NCI-H1105 (cell line): ENCODE results near the gene ALDOA.

ENCODE experiments used
- DNase-seq: peaks from one replicate; lab custom pipeline; 2025; lab: John Stamatoyannopoulos, UW

ALDOA gene

DNA sequence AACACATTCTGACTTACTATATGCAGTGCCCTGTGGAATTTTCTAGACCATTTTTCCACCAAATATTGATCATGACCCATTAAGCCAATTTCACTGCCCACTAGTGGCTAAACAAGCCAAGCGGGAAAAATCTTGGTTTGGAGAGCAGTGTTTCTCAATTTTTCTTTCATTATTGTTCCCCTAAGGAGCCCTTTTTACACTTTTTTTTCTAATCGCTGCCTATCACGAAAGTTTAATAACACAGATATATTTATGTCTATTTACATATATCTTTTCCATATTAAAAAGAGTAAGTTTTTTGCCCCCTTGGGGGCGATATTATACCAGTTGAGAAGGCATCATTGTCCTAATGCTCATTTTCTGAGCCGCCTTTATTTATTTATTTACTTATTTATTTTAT is 23.7 kb upstream of the ALDOA start:
- DNase-seq = no peak

DNA sequence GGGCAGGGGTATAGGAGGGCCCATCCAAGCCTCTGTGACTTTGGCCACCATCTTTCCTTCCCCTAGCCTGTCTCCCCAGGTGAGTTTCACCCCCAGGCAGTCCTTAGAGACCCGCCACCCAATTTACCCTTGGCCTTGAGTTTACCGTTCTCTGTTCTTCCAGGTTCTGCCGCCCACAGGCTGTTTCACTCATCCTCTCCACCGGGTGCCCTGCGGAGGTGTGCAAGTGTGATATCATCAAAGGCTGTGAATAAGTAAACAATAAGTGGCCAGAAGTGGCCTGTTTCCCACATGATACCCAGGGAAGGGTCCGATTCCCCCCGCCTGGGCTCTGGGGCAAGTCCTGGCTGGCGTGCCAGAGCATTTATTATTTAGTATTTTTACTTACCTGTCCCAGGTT is 19.4 kb upstream of the ALDOA start:
- no peak for DNase-seq

DNA sequence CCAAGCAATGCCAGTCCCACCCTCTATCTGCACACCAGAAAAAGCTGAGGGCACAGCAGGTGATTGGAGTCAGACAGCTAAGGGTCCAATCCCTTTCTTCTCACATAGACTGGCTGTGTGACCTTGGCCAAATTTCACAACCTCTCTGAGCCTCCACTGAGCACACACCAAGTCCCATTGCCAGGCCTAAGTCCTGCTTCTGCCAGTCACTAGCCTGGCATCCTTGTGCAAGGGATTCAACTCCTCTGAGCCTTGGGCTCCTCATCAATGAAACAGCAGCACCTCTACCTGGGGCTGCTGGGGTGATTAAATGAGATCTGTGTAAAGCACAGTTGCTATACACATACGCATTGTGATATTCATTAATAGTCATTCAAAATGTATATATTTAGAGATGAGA is 19.0 kb upstream of the ALDOA start:
- DNase-seq = no peak

DNA sequence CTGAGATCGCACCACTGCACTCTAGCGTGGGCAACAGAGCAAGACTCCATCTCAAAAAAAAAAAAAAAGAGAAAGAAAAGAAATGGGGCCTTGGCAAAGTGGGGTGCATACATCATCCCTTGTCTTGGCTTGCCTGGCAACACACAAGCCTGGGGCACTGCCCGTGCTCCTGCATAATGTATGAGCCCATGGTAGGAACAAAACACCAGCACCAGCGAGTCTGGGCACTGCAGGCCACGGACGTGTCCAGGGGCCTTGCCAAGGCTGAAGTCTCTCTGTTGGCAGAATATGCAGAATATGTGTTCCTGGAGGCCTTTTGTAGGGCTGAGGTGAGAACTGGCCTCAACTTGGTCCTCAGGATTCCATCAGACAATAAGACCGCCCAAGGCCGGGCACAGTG is 15.7 kb upstream of the ALDOA start:
- no peak for DNase-seq

DNA sequence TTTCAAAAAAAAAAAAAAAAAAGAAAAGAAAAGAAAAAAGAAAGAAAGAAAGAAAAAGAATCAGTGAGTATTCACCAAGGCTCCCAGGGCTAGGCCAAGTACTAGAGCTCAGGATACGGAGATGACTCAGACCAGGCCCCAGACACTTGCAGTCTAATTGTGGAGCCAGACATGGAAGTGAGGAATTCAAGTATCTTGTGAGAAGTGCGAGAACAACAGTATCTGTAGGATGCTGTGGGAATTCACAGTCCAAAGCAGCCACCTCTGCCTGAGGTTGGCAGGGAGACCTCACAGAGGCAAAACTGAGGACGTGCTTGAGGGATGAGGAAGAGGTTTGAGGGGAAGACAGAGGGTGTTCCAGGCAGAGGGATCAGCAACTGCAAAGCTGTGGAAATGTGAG is 14.0 kb upstream of the ALDOA start:
- no peak for DNase-seq

DNA sequence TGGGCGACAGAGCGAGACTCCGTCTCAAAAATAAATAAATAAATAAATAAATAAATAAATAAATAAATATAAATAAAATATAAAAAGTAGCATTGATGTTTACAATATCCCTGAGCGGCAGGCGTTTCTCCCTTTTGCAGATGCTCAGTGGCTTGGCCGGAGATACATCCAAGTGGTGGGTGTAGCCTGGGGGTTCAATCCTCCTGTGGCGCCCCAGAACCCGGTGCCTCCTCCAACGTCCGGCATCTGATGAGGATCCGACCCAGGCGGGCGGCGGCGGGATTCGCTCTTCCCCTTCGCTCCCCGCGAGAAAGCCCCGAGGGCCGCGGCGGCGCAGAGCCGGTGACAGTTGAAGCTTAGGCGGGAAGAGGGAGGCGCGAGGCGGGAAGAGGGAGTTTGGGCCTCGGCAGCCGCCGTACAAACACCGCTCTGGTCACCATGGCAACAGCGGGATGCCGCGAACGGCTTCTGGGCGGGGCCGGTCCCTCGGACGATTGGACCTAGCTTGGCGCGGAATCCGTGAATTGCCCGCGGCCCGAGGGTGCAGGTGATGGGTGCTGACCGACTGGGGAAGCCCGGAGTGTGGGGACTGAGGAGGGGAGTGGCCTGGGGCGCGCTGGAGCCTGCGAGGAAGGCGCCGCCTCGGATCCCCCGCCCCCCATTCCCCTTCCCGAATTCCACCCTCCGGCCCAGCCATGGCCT is 12.7 kb upstream of the ALDOA start:
- DNase-seq = peak; percentile 93

DNA sequence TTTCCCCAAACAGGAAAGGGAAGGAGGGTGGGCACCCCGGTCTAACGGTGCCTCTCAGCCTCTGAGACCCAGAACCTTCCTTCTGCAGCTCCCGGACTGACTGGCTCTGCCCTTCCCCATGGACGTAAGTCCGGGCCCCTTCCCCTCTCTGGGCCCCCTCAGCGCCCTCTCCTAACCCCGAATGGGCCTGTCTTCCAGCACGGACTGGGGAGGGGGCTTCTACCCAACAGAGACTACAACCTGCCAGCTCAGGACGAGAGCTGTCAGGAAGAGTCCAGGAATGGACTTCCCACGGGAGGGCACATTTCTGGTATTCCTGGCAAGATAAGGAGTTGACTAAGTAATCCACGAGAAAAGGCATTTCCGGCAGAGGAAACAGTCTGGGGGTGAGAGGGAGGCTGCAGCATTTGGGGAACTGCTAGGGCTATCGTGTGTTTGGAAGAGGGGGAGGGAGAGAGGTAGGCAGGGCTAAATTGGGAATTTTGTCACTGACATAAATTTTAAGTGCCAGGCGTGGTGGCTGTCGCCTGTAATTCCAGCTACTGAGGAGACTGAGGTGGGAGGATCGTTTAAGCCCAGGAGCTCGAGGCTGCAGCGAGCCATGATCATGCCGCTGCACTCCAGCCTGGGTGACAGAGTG is 12.1 kb upstream of the ALDOA start:
- no peak for DNase-seq

DNA sequence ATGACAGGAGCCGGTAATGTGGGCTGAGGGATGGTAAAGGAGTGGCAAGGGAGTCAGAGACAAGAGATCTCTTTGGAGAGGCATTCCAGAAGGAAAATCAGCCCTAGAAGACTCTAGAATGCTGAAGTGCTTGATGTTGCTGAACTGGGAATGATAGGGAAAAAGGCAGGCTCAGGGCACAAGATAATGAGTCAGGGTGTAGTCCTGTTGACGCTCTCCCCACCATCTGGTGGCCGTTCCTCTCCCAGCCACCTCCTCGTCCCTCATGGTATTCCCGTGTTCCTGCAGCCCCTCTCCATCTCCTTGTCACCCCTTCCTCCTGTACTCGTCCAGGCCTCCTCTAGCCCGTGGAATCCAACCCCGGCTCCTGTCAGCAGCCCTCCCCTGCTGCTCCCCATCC is 11.1 kb upstream of the ALDOA start:
- no peak for DNase-seq

DNA sequence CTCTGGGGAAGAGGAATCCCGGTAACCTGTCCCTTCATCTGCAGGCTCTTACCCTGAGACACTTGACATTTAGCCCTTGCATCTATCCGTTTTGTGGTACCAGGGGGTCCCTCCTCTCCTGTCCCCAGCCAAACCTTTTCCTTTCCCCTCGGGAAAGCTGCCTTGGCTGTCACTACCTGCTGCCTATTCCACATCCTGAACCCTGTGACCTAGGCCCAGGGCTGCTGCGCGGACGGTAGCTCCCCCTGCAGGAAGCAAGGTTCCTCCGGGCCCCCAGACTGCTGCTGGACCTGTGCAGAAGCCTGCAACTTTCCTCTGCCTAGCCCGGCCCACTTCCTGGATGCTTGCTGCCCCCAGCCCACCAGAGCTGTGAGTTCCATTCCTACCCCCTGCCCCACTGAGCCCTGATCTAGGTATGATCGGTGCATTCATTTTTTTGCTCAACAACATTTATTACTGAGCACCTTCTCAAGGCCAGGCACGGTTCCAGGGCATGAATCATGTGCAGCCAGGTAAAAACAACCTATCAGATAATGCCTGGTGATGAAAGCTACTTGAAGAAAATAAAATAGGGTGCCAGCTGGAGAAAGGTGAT is 10.5 kb upstream of the ALDOA start:
- no peak for DNase-seq

DNA sequence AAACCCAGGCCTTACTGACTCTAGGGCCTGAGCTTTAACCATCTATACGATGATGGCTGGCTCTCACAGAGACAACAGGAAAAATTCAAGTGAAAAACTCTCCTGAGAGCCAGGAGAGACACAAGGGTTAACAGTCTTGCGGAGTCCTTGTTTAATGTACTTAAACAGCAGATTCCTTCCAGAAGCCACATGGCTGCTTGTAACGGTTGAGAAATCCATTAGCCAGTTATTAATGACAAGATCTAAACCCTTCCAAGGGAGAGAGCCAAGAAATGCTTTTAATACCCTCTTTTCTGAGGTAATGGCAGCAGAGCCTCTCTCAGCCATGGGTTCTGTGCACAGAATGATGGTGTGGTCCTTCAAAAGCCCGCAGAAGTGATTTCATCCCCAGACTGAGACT is 5.2 kb upstream of the ALDOA start:
- DNase-seq = no peak

DNA sequence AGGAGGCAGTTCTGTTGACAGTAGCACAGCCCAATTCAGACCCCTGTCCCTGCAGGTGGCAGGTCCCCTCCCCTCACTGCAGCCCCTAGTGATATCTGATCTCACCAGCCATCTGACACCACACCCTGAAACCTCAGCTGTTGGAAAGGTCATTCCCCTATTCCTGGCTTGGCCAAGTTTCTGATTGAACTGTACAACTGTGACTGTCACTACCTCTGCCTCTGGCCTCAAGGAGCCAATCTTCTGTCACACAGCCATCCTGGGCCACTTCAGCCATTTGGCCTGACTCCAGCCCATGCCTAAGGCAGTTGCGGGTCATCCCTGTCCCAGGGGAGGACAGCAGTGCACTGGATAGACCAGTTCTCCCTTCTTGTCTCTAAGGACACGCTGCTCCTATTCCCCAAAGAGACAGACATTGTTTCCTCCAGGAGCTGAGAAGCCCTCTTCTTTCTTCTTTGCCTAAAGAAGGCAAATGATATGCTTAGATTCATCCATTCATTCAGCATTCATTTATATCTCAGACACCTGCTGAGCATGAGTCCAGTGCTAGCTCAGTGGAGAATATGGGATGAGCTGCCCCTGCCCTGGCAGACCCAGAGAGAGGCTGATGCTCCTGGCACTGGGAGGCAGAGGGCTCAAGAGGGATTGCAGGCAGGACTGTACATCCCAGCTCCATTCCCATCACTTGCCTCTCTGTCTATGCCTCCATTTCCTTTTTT is 4.6 kb upstream of the ALDOA start:
- DNase-seq = no peak

DNA sequence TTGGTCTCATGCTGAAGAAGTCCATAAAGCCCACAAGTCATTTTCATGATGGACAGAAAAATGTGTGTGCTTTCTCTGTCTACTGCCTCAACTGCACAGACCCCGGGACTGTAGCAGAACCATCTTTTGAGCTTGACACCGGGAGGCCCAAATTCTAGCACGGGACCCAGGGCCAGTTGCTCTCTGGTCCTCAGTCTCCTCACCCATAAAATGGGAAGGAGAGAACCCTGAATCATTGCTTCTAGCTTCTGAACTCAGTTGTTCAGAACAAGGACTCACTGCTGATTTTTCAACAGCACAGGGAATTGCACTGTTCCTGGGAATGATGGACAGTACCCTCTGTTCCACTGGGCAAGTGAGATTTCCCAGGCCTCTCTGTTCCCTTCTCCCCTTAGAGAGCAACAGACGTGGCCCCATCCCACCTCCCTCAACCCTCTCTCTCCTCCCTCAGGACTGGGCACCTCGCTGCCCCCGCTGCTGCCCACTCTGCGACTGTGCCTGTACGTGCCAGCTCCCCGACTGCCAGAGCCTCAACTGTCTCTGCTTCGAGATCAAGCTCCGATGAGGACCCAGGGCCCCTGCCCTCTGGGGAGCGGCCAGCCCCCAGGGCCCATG is 2.2 kb upstream of the ALDOA start:
- DNase-seq = no peak

DNA sequence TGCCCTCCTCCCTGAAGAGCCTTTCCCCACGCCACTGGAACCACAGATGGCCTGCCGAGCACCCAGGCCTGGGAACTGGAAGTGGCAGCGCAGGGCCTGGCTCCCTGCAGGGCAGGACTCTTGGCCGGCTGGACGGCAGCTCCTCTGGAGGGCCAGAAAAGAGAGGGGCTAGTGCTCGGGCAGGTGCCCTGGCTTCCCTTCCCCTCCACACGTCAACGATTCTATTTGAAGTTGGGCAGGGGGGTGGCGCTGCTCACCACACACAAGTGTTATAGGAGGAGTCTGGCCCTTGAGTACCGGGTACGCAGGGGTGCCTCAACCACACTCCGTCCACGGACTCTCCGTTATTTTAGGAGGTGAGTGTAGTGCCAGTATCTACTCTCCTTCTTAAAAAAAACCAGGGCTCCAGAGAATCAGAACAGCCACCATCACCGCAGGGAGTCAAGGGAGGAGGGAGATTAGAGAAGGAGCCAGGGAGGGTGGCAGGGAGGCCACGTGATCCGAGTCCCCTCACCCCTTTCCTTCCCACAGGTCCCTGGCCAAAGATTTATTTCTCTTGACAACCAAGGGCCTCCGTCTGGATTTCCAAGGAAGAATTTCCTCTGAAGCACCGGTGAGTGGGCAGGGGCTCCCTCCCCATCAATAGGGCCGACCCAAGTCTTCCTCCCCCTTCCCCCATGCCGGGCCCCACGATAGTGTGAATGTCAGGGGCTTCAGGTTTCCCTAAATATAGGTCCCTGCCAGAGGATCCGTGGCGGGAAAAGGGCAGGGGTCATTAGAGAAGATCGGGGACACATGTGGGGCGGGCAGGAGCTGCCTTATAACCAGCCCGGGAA is 1.4 kb upstream of the ALDOA start:
- DNase-seq = peak; percentile 58

DNA sequence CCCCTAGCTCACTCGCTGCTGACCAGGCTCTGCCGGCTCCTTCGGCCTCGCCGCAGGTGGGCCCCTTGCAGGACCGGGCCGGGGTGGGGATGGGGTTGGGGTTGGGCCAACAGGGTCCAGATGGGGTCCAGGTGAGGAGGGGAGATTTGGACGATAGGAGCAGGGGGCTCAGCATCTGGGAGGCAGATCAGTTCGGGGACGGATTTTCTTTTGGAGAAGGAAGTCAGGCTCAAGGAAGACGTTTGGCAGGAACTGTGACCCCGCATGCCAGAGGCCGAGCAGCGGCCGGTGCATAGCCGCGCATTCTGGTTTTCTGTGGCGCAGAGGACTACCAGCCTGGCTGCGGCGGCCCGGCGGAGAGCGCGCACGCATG is 845 bp upstream of the ALDOA start:
- DNase-seq = no peak

DNA sequence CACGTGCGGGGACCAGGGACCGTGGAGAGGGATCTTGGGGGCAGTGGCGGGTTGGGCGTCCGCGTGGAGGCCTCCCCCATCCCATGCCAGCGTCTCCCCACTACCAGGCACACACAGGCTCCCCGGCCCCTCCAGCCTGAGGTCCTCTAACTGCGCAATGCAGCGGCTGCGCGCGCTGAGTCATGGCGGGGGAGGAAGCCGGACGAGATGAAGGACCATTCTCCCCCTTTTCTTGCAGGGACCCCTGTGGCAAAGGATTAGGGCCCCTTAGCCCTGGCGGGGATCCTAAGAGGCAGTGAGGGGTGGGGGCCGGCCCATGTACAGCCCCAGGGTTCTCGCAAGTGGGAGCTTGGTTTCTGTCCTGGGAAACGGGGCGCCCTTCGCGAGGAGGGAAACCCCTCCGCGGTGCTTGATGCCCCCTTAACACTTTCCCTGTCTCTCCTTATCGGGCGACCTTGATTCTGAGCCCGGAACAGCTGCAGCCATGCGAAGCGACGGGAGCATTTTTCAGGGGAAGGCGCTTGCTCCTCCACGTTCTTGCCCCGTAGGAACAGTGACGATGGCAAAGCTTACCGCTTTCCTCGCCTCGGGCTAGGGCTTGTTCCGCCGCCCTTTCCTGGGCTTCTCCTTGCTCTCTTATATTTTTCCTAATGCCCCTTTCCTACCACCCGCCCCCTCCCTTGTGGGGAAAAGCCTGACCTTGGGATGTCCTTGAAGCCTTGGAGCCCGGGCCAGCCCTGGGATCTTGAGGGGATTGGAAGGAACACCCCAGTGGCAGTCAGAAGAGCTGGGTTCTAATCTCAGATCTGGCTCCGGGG is 592 bp downstream of the ALDOA start:
- no peak for DNase-seq

DNA sequence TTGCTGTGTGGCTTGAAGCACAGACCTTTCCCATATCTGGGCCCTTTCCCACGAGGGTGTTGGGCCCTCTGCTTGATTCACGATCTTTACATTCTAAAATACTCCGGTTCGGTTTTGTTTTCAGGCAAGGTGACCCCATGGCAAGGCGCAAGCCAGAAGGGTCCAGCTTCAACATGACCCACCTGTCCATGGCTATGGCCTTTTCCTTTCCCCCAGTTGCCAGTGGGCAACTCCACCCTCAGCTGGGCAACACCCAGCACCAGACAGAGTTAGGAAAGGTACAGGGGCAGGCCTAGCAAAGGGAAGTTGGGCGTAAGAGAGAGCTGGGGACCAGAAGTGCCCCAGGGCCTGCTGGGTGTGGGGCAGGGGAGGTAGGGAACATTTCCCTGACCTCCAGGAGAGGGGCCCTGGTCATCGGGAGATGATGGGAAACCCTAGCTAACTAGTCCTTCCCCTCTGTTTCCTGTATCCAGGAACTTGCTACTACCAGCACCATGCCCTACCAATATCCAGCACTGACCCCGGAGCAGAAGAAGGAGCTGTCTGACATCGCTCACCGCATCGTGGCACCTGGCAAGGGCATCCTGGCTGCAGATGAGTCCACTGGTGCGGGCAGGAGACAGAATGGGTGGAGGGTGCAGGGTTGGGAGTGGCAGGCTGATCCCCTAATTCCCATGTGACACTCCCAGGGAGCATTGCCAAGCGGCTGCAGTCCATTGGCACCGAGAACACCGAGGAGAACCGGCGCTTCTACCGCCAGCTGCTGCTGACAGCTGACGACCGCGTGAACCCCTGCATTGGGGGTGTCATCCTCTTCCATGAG is 1.4 kb downstream of the ALDOA start:
- no peak for DNase-seq

DNA sequence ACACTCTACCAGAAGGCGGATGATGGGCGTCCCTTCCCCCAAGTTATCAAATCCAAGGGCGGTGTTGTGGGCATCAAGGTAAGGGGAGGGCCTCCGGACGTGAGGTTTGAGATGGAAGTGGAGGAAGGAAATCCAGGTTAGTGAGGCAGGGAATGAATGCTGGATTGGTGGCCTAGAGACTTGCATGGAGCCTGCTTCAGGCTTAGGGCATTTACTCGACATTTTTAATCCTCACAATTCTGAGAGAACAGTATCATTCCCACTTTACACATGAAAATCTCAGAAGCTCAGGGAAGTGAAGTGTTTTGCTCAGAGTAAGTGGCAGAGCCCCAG is 2.0 kb downstream of the ALDOA start:
- DNase-seq = no peak

DNA sequence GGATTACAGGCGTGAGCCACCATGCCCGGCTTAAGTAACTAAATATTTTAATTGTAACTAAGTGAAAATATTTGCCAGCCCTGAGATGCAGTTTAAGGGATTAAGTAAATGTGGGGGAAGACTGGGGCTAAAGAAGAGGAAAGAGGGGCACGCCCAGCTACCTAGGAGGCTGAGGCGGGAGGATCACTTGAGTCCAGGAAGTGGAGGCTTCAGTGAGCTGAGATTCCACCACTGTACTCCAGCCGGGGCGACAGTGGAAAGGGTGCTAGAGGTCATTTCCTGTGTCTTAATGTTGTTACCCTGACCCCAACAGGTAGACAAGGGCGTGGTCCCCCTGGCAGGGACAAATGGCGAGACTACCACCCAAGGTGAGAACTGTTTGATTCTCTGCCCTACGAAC is 2.8 kb downstream of the ALDOA start:
- DNase-seq = no peak

DNA sequence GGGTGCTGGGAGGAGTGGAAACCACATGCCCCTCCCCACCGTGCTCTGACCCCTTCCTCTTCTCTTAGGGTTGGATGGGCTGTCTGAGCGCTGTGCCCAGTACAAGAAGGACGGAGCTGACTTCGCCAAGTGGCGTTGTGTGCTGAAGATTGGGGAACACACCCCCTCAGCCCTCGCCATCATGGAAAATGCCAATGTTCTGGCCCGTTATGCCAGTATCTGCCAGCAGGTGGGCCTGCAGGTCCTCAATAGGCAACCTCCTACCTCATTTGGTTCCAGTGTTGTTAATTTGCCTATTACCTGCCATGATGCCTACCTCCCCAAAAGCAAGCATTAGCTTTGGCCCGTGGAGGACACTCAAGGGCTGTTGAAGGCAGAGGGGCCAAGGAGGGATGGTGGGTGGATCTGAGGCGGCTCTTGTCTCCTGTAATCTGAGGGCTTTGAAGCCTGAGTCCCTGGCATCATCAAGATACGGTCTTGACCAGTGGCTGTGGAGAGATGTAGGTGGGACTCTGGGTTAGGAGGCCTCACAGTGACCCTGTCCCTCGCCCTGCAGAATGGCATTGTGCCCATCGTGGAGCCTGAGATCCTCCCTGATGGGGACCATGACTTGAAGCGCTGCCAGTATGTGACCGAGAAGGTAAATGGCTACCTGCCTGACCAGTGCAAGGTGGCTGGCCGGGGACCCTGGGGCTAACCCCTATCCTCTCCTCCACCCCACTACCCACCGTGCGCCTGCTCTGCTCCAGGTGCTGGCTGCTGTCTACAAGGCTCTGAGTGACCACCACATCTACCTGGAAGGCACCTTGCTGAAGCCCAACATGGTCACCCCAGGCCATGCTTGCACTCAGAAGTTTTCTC is 3.4 kb downstream of the ALDOA start:
- DNase-seq = no peak
